GM20000 (cell line): ENCODE measurements around the gene OTOG.

Experiments
- DNase-seq: peaks from one replicate; pipeline ENCODE4 v3.0.0; 2012; ENCODE audit warnings: low spot score
- TF ChIP-seq, protein P1 (sequence below): IDR thresholded peaks from 2 replicates; pipeline ENCODE4 v1.5.1; 2012; ENCODE audit warnings: mild to moderate bottlenecking, control low read depth; ENCODE audit errors: extremely low read depth, missing control alignments

OTOG gene

DNA sequence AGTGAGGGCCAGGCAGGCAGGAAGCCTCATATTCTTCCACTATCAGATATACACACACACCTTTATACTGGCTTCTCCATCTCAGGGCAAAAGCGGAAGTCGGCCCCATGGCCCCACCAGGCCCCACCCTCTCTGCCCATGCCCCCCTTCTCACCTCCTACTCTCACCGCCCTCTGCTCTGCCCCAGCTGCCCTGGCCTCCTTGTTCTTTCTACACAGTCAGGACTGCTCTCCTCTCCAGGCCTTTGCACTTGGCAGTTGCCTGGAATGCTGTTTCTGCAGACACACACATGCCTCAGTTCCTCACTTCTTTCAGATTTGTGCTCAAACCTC is 25.3 kb downstream of the OTOG start:
- TF ChIP-seq, protein P1, sequence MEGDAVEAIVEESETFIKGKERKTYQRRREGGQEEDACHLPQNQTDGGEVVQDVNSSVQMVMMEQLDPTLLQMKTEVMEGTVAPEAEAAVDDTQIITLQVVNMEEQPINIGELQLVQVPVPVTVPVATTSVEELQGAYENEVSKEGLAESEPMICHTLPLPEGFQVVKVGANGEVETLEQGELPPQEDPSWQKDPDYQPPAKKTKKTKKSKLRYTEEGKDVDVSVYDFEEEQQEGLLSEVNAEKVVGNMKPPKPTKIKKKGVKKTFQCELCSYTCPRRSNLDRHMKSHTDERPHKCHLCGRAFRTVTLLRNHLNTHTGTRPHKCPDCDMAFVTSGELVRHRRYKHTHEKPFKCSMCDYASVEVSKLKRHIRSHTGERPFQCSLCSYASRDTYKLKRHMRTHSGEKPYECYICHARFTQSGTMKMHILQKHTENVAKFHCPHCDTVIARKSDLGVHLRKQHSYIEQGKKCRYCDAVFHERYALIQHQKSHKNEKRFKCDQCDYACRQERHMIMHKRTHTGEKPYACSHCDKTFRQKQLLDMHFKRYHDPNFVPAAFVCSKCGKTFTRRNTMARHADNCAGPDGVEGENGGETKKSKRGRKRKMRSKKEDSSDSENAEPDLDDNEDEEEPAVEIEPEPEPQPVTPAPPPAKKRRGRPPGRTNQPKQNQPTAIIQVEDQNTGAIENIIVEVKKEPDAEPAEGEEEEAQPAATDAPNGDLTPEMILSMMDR, result no peak

DNA sequence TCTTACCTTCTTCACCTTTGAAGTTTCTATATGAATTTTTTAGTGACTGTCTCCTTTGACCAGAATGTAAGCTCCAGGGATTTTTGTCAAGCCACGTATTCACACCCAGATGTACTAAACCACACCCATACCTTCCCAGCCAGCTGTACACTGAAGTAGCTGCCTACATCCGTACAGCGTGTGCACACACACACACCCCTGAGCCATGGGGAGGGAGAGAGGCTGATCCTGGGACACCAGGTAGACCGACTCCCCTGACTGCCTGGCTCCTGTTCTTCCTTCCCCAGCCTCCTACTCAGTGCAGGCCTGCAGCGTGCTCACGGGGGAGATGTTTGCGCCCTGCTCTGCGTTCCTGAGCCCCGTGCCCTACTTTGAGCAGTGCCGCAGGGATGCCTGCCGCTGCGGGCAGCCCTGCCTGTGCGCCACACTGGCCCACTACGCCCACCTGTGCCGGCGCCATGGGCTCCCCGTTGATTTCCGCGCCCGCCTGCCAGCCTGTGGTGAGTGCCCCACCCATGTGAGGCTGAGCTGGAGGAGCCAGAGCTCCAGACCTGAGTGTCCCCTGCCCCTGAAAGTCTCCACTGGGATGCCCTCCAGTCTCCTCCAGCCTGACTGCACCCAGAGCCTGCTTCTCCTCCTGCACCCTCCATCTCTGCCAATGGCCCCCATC is 25.9 kb downstream of the OTOG start:
- DNase-seq, result no peak
- TF ChIP-seq, protein P1, result no peak

More for the DNA sequence above, 25.3 kb downstream of the OTOG start:
- DNase-seq, result no peak

DNA sequence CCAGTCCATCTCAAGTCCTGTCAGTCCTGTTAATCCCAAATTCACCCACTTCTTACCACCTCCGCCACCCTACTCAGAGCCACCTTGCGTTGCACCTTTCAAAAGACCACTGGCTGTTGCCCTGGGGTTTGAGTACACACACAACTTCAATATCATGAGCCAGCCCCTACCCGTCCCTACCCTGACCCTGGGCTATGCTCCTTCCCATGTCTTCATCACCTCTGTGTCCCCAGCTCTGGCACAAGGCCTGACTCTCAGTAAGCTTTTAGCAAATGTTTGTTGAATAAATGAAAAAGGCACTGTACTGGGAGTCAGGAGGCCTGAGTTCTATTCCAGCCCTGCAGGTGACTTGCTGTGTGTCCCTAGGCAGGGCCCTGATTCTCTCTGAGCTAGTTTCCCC is 26.5 kb downstream of the OTOG start:
- DNase-seq, result no peak
- TF ChIP-seq, protein P1, result no peak

- DNase-seq, result no peak
- TF ChIP-seq, protein P1, result no peak
These were observed 27.4 kb downstream of the OTOG start for GRCh38 chr11:17574141-17575091.

- TF ChIP-seq, protein P1, result no peak
These were observed 28.7 kb downstream of the OTOG start for GRCh38 chr11:17575431-17576425.

DNA sequence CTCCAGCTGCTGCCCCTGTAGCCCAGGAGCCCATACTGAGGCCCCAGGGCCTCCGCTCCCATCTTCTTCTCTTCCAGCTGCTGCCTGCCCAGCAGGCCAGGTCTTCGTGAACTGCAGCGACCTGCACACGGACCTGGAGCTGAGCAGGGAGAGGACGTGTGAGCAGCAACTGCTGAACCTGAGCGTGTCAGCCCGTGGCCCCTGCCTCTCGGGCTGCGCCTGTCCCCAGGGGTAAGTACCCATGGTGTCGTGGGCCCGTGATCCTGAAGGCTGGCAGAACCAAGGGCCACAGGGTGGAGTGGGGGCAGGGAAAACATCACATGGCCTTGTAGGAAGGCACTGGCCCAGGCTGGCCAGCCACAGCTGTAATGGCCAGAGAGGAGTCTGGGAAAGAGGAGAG is 31.2 kb downstream of the OTOG start:
- DNase-seq, result no peak
- TF ChIP-seq, protein P1, result no peak

More at GRCh38 chr11:17575431-17576425, 28.7 kb downstream of the OTOG start:
- no peak for DNase-seq
